ENCODE results near the gene PAQR9. TPM values are rescaled to one million over a fixed set of nuclear protein-coding genes. Genes with fewer than 3 reads are reported as not detected.
A peak's percentile ranks its signal among the peaks of the same experiment; 100 is the strongest.

PAQR9 gene
- total RNA-seq, 6 experiments from 2014 or later = 10.2 to 18.6 (median 12.6) TPM

DNA sequence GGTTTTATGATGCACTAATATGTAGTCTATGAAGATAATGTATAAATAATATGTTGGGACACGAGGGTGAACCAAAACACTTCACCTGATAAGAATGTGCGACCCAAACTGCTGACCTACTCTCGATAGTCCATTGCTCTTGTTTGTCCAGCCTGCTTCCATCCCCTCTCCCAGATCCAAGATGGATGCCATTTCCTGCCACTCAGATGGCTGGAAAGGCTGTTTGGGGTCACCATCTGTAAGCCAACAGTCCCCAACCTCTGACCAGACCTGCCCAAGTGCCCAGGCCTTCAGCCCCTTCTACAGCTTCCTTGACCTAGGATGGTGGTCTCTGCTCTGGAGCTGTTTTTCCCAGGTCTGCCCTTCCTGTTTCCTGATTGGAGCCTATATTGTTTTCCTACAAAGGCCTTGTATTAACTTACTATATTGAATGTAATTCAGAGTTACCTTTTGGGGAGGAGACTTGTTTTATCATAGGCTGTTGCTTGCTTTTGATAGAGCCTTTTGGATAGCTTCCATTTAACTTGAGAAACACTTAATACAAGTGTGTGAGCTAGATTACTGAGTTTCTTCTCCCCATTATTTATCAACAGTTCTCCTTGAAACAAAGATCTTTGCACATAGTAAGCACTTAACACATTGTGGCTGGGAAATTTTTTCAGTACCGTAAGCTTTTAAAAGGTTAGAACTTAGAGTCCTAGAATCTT, 5.0 kb upstream of the PAQR9 start:
- TF ChIP-seq, protein P1, sequence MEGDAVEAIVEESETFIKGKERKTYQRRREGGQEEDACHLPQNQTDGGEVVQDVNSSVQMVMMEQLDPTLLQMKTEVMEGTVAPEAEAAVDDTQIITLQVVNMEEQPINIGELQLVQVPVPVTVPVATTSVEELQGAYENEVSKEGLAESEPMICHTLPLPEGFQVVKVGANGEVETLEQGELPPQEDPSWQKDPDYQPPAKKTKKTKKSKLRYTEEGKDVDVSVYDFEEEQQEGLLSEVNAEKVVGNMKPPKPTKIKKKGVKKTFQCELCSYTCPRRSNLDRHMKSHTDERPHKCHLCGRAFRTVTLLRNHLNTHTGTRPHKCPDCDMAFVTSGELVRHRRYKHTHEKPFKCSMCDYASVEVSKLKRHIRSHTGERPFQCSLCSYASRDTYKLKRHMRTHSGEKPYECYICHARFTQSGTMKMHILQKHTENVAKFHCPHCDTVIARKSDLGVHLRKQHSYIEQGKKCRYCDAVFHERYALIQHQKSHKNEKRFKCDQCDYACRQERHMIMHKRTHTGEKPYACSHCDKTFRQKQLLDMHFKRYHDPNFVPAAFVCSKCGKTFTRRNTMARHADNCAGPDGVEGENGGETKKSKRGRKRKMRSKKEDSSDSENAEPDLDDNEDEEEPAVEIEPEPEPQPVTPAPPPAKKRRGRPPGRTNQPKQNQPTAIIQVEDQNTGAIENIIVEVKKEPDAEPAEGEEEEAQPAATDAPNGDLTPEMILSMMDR (IDR thresholded peaks at IDR 0.05) = no peak
- no peak for TF ChIP-seq POLR2A (IDR thresholded peaks at IDR 0.05)
- WGBS (ENCODE audit: insufficient coverage, low coverage, low lambda C conversion rate, missing lambda C conversion rate) = 79% methylated on average over 3 of the region's 4 CpGs
- ATAC-seq = no peak
- no peaks in the 10 kb centered on the region for H3K27me3 ChIP-seq
- peaks cover 0 to 26% (median 4%) of the 10 kb centered on the region in 4 donors for H3K4me1 ChIP-seq
- no peak overlapping the region for H3K27ac ChIP-seq
- intact Hi-C loops (cut with DNase I) = no loop called here
- no peak overlapping the region for H3K4me3 ChIP-seq
- H3K9me3 ChIP-seq = no peaks in the 10 kb centered on the region
- no peaks in the 10 kb centered on the region for H3K36me3 ChIP-seq
- no peak for DNase-seq

DNA sequence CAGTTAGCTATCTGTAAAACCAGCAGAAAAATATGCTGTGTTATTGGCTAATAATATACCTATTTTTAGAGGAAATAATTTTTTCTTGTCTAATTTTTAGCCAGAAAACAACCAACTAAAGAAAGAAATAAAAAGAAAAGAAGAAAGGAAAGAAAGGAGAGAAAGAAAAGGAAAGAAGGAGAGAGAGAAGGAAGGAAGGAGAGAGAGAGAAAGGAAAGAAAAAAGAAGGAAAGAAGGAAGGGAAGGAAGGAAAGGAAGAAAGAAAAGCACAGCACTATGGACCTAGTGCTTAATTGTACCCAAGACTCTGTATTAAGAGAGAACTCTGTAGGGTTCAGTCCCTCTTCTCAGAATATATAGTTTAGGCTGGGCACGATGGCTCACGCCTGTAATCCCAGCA, 3.3 kb upstream of the PAQR9 start:
- no peak overlapping the region for H3K4me3 ChIP-seq
- DNase-seq (no peak), ATAC-seq (no peak)
- WGBS (ENCODE audit: insufficient coverage, low coverage, low lambda C conversion rate, missing lambda C conversion rate) = 100% methylated on average over 1 of the region's 2 CpGs
- H3K27me3 ChIP-seq = no peaks in the 10 kb centered on the region
- no peak for TF ChIP-seq POLR2A (IDR thresholded peaks at IDR 0.05)
- TF ChIP-seq, protein P1 (IDR thresholded peaks at IDR 0.05) = no peak
- H3K27ac ChIP-seq = no peak overlapping the region
- peaks cover 0 to 26% (median 0%) of the 10 kb centered on the region in 4 donors for H3K4me1 ChIP-seq
- intact Hi-C loops (cut with DNase I) = no loop called here
- no peaks in the 10 kb centered on the region for H3K36me3 ChIP-seq
- no peaks in the 10 kb centered on the region for H3K9me3 ChIP-seq

DNA sequence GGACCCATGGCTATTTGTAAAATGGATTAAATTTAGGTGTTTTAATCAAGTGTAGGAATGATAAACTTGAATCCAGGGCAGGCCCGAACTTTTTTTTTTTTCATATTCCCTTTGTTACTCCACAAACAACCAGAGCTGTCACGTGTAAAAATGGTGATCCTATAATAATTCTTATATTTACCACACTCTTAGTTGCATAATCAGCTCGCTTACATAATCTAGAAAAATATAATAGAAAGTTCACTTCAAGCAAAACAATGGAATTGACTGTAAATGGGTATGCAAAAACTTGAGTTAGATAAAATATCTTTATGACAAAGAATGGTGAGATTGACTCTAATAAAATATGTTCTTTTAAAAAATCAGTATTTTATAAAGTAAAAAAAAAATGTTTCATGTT, 2.1 kb upstream of the PAQR9 start:
- no peak for ATAC-seq
- intact Hi-C loops (cut with DNase I) = no loop called here
- no peak for TF ChIP-seq POLR2A (IDR thresholded peaks at IDR 0.05)
- TF ChIP-seq, protein P1 (IDR thresholded peaks at IDR 0.05) = no peak
- Histone ChIP-seq H3K9me3 (no peaks in the 10 kb centered on the region), H3K36me3 (no peaks in the 10 kb centered on the region), H3K27me3 (no peaks in the 10 kb centered on the region), H3K4me3 (no peak overlapping the region), H3K4me1 (peaks cover 0 to 30% (median 0%) of the 10 kb centered on the region in 4 donors), H3K27ac (no peak overlapping the region)
- no peak for DNase-seq
- WGBS (ENCODE audit: insufficient coverage, low coverage, low lambda C conversion rate, missing lambda C conversion rate) = 20% methylated on average over 3 of the region's 3 CpGs

DNA sequence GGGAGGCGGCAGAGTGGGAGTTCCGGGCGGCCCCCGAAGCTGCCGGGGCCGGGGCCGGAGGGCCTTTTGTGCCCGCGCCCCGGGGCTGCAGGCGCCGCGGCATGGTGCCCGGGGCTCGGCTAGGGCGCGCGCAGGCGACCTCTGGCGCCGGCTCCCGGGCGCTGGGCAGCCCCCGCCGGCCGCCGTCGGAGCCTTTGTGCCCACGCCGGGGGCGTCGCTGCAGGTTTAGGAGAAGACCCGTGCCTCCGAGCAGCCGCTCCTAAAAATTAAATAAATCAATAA, 299 bp downstream of the PAQR9 start:
- H3K36me3 ChIP-seq = no peaks in the 10 kb centered on the region
- H3K27ac ChIP-seq = peak overlapping the region; percentile 61 to 73 (median 70)
- H3K4me3 ChIP-seq = peak overlapping the region; percentile 63 to 75 (median 67)
- TF ChIP-seq, protein P1 (IDR thresholded peaks at IDR 0.05) = peak in 1 of 4 donors; percentile 27
- TF ChIP-seq POLR2A (IDR thresholded peaks at IDR 0.05) = no peak
- intact Hi-C loops (cut with DNase I) = no loop called here
- no peaks in the 10 kb centered on the region for H3K9me3 ChIP-seq
- no CpG with 5 or more reads among the region's 35 CpGs for WGBS (ENCODE audit: insufficient coverage, low coverage, low lambda C conversion rate, missing lambda C conversion rate)
- H3K27me3 ChIP-seq = no peaks in the 10 kb centered on the region
- peak; percentile 18 to 69 (median 62) for ATAC-seq
- DNase-seq = peak in 2 of 3 donors; percentile 39 to 58
- peaks cover 0 to 30% (median 0%) of the 10 kb centered on the region in 4 donors for H3K4me1 ChIP-seq
